Mammary epithelial cell (primary cell): Measurements from ENCODE around the gene RXRB.

Experiments used
- EZH2 ChIP-seq: IDR thresholded peaks from 2 replicates; pipeline ENCODE4 v1.6.1; 2012; ENCODE audit warnings: low read length, inconsistent platforms, borderline replicate concordance
- TF ChIP-seq, protein P1 (sequence below), 2 donors: IDR thresholded peaks in 1 of 2; conservative IDR thresholded peaks in 1 of 2; 2 replicates each; pipeline ENCODE4 v1.5.1; 2011 to 2012; ENCODE audit warnings: inconsistent platforms in 2 of 2, low read length in 2 of 2, mild to moderate bottlenecking in 2 of 2, control low read depth in 1 of 2, low read depth in 1 of 2; ENCODE audit not compliant: insufficient read depth in 1 of 2; ENCODE audit errors: extremely low read depth in 1 of 2

DNA sequence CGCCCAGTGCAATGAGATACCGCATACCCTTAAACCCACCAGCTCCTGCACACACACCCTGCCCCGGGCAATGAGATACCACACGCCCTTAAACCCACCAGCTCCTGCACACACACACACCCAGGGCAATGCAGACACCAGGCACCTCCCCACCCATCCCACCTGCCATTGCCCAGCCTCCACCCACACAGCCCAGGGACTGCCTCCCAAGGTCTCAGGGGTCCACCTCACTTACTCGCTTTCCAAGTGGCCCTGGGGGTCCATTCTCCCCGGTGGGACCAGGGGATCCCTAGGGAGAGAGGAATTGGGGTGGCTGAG lies 32.2 kb downstream of the RXRB start:
- TF ChIP-seq, protein P1, sequence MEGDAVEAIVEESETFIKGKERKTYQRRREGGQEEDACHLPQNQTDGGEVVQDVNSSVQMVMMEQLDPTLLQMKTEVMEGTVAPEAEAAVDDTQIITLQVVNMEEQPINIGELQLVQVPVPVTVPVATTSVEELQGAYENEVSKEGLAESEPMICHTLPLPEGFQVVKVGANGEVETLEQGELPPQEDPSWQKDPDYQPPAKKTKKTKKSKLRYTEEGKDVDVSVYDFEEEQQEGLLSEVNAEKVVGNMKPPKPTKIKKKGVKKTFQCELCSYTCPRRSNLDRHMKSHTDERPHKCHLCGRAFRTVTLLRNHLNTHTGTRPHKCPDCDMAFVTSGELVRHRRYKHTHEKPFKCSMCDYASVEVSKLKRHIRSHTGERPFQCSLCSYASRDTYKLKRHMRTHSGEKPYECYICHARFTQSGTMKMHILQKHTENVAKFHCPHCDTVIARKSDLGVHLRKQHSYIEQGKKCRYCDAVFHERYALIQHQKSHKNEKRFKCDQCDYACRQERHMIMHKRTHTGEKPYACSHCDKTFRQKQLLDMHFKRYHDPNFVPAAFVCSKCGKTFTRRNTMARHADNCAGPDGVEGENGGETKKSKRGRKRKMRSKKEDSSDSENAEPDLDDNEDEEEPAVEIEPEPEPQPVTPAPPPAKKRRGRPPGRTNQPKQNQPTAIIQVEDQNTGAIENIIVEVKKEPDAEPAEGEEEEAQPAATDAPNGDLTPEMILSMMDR (conservative IDR thresholded peaks at IDR 0.05 in 1 of 2, IDR thresholded peaks at IDR 0.05 in 1 of 2; ENCODE audit: extremely low read depth in 1 of 2, insufficient read depth in 1 of 2, low read depth in 1 of 2, low read length in 2 of 2) = no peak
- no peak for TF ChIP-seq EZH2
